GM12873 (cell line): ENCODE data around the gene KRT80.

Source experiments
- CTCF ChIP-seq: IDR thresholded peaks from 2 replicates; pipeline ENCODE4 v1.5.1; 2012; ENCODE audit warnings: low read depth, mild to moderate bottlenecking, moderate library complexity, low read length, control low read depth; ENCODE audit not compliant: insufficient read depth; ENCODE audit errors: missing control alignments

Gene KRT80

GRCh38 chr12:52199294-52199919 lies 7.6 kb upstream of the KRT80 start:
- TF ChIP-seq CTCF: no peak

GRCh38 chr12:52198454-52199215 lies 6.8 kb upstream of the KRT80 start:
- no peak for TF ChIP-seq CTCF

GRCh38 chr12:52197371-52198231 lies 5.8 kb upstream of the KRT80 start:
- TF ChIP-seq CTCF: no peak

GRCh38 chr12:52195065-52195730 lies 3.4 kb upstream of the KRT80 start:
- TF ChIP-seq CTCF: no peak

- no peak for TF ChIP-seq CTCF
Measured at GRCh38 chr12:52193991-52194390, 2.2 kb upstream of the KRT80 start.

GRCh38 chr12:52193532-52193931 lies 1.7 kb upstream of the KRT80 start:
- no peak for TF ChIP-seq CTCF
